Measurements from ENCODE around the gene LIN37. TPM values are rescaled to one million over a fixed set of nuclear protein-coding genes. Genes with fewer than 3 reads are reported as not detected.
"Not testable (repeated sequence)": the region's sequence is repeated elsewhere in the genome, so short reads cannot be mapped to it uniquely, and the experiment has no call there.

LIN37 gene
- total RNA-seq, 1 experiment from 2014 or later, result 23.5 TPM

DNA sequence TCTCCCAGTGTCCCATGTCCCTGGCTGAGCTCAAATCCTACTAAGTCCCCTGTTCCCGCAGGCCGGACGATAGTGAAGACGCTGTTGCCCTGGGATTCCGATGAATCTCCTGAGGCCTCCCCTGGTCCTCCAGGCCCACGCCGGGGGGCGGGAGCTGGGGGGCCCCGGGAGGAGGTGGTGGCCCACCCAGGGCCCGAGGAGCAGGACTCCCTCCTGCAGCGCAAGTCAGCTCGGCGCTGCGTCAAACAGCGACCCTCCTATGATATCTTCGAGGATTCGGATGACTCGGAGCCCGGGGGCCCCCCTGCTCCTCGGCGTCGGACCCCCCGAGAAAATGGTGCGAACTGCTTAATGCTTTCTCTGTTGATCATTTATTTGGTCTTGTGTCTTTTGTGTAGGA is 24.7 kb upstream of the LIN37 start:
- ChIA-PET POLR2A (no interaction called here), CTCF (no interaction called here)
- no peak for DNase-seq (ENCODE audit: low read depth, low spot score)
- Histone ChIP-seq H3K4me1 (ENCODE audit: control insufficient read depth, insufficient read depth, low read length) (peaks cover 7% of the 10 kb centered on the region), H3K27me3 (ENCODE audit: control insufficient read depth, insufficient read depth, low read length) (no peaks in the 10 kb centered on the region), H3K27ac (ENCODE audit: low read length) (no peak overlapping the region), H3K9me3 (ENCODE audit: control insufficient read depth, insufficient read depth, low read depth, low read length) (no peaks in the 10 kb centered on the region), H3K4me3 (ENCODE audit: low read depth in 2 of 2, low read length in 2 of 2) (no peak overlapping the region), H3K36me3 (ENCODE audit: control insufficient read depth, insufficient read depth, low read length) (peaks cover 26% of the 10 kb centered on the region; the same call in 1 of the 2 replicates)
- in situ Hi-C loops (cut with HindIII; ENCODE audit: low pct_unique_long_range_greater_than_20kb, low sequenced_read_pairs) (no loop called here), intact Hi-C loops (cut with micrococcal nuclease; ENCODE audit: unreplicated experiment) (no loop called here)
- TF ChIP-seq TCF7L2 (IDR thresholded peaks at IDR 0.05; ENCODE audit: low read depth, low read length) (no peak), SIN3A (IDR thresholded peaks at IDR 0.05; ENCODE audit: borderline replicate concordance, insufficient read depth, low read depth, low read length) (no peak), REST (IDR thresholded peaks at IDR 0.05; ENCODE audit: insufficient read depth in 1 of 2, low read depth in 2 of 2, low read length in 1 of 2) (no peak), POLR2AphosphoS5 (IDR thresholded peaks at IDR 0.05; ENCODE audit: low read depth, low read length) (no peak)
- TF ChIP-seq, protein P1, sequence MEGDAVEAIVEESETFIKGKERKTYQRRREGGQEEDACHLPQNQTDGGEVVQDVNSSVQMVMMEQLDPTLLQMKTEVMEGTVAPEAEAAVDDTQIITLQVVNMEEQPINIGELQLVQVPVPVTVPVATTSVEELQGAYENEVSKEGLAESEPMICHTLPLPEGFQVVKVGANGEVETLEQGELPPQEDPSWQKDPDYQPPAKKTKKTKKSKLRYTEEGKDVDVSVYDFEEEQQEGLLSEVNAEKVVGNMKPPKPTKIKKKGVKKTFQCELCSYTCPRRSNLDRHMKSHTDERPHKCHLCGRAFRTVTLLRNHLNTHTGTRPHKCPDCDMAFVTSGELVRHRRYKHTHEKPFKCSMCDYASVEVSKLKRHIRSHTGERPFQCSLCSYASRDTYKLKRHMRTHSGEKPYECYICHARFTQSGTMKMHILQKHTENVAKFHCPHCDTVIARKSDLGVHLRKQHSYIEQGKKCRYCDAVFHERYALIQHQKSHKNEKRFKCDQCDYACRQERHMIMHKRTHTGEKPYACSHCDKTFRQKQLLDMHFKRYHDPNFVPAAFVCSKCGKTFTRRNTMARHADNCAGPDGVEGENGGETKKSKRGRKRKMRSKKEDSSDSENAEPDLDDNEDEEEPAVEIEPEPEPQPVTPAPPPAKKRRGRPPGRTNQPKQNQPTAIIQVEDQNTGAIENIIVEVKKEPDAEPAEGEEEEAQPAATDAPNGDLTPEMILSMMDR (IDR thresholded peaks at IDR 0.05), result no peak
- TSS peak; percentile 25 for BruUV-seq (replicated peaks)
- no peak for ATAC-seq

- H3K36me3 ChIP-seq (ENCODE audit: control insufficient read depth, insufficient read depth, low read length), result peaks cover 27% of the 10 kb centered on the region
- intact Hi-C loops (cut with micrococcal nuclease; ENCODE audit: unreplicated experiment); CTCF ChIA-PET; H3K27me3 ChIP-seq (ENCODE audit: control insufficient read depth, insufficient read depth, low read length); H3K4me3 ChIP-seq (ENCODE audit: low read depth in 2 of 2, low read length in 2 of 2); H3K27ac ChIP-seq (ENCODE audit: low read length); BruUV-seq (replicated peaks); DNase-seq (ENCODE audit: low read depth, low spot score); in situ Hi-C loops (cut with HindIII; ENCODE audit: low pct_unique_long_range_greater_than_20kb, low sequenced_read_pairs); H3K9me3 ChIP-seq (ENCODE audit: control insufficient read depth, insufficient read depth, low read depth, low read length); POLR2A ChIA-PET; H3K4me1 ChIP-seq (ENCODE audit: control insufficient read depth, insufficient read depth, low read length); ATAC-seq: not testable (repeated sequence)
These were observed 24.2 kb upstream of the LIN37 start for GRCh38 chr19:35724132-35724531.

DNA sequence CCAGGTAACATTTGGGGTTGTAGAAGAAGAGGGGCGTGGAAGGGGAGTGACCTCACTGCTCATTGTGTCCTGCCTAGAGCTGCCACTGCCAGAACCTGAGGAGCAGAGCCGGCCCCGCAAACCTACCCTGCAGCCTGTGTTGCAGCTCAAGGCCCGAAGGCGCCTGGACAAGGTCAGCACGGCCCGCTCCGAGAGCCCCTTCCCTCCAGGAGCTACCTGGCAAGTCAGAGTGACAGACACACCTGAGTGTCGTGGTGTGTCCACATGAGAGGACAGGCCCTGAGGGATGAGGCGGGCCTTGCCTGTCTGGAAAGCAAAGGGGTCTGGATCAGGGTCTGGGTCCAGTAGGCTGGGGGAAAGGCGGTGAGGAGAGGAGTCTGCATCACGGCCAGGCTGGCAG is 23.8 kb upstream of the LIN37 start:
- Histone ChIP-seq H3K9me3 (ENCODE audit: control insufficient read depth, insufficient read depth, low read depth, low read length) (no peaks in the 10 kb centered on the region), H3K27ac (ENCODE audit: low read length) (no peak overlapping the region), H3K36me3 (ENCODE audit: control insufficient read depth, insufficient read depth, low read length) (peaks cover 30% of the 10 kb centered on the region), H3K27me3 (ENCODE audit: control insufficient read depth, insufficient read depth, low read length) (no peaks in the 10 kb centered on the region), H3K4me3 (ENCODE audit: low read depth in 2 of 2, low read length in 2 of 2) (no peak overlapping the region), H3K4me1 (ENCODE audit: control insufficient read depth, insufficient read depth, low read length) (peaks cover under 1% of the 10 kb centered on the region; the same call in 1 of the 2 replicates)
- ChIA-PET CTCF (no interaction called here), POLR2A (interaction anchor here (0.5 kb wide), 1 partner anchor 786 kb away, joined by 5 read pairs; no protein-coding TSS in a partner anchor)
- ATAC-seq (no peak), DNase-seq (ENCODE audit: low read depth, low spot score) (no peak)
- BruUV-seq (replicated peaks), result no TSS peak
- TF ChIP-seq, protein P1 (IDR thresholded peaks at IDR 0.05), result no peak
- no peak for TF ChIP-seq TCF7L2 (IDR thresholded peaks at IDR 0.05; ENCODE audit: low read depth, low read length)
- TF ChIP-seq SIN3A (IDR thresholded peaks at IDR 0.05; ENCODE audit: borderline replicate concordance, insufficient read depth, low read depth, low read length), result no peak
- TF ChIP-seq POLR2AphosphoS5 (IDR thresholded peaks at IDR 0.05; ENCODE audit: low read depth, low read length), result no peak
- TF ChIP-seq REST (IDR thresholded peaks at IDR 0.05; ENCODE audit: insufficient read depth in 1 of 2, low read depth in 2 of 2, low read length in 1 of 2), result no peak
- intact Hi-C loops (cut with micrococcal nuclease; ENCODE audit: unreplicated experiment), result no loop called here
- in situ Hi-C loops (cut with HindIII; ENCODE audit: low pct_unique_long_range_greater_than_20kb, low sequenced_read_pairs), result no loop called here

All from Panc1 (cell line).